GM20000 (cell line): ENCODE measurements around the gene TARBP1.

ENCODE experiments used
- DNase-seq: peaks from one replicate; pipeline ENCODE4 v3.0.0; 2012; ENCODE audit warnings: low spot score
- CTCF ChIP-seq: IDR thresholded peaks from 2 replicates; pipeline ENCODE4 v1.5.1; 2012; ENCODE audit warnings: mild to moderate bottlenecking, control low read depth; ENCODE audit errors: extremely low read depth, missing control alignments

TARBP1 gene

GRCh38 chr1:234486858-234487840 lies 8.2 kb upstream of the TARBP1 start:
- peak; percentile 43 for TF ChIP-seq CTCF
- peak; percentile 45 for DNase-seq

- no peak for DNase-seq
Measured at GRCh38 chr1:234484991-234485739, 6.2 kb upstream of the TARBP1 start.

GRCh38 chr1:234484218-234484617 lies 5.2 kb upstream of the TARBP1 start:
- no peak for TF ChIP-seq CTCF

More at GRCh38 chr1:234484991-234485739, 6.2 kb upstream of the TARBP1 start:
- TF ChIP-seq CTCF: no peak

DNA sequence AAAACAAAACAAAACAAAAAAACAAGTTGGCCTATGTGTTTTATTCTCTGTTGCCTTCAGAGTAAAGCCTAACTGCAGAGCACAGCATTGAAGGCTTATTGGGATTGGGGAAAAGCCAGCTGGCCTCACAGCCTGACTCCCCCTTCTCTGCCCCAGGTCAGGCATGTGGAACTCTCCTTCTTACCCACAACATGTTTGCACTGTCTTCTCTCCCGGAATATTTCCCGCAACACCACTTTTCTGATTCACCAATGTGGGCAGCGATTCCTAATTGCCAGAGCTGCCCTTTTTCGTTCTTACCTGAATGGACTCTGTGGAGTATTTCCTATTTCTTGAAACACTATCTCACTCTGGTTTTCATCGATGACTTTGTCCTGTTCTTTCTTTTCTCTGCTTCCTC lies 2.8 kb upstream of the TARBP1 start:
- no peak for DNase-seq
- TF ChIP-seq CTCF: no peak

More at GRCh38 chr1:234484218-234484617, 5.2 kb upstream of the TARBP1 start:
- DNase-seq: no peak

- no peak for DNase-seq
- TF ChIP-seq CTCF: no peak
Measured at GRCh38 chr1:234479866-234480265, 887 bp upstream of the TARBP1 start.

- DNase-seq: no peak
- no peak for TF ChIP-seq CTCF
Measured at GRCh38 chr1:234479310-234479559, 256 bp upstream of the TARBP1 start.

DNA sequence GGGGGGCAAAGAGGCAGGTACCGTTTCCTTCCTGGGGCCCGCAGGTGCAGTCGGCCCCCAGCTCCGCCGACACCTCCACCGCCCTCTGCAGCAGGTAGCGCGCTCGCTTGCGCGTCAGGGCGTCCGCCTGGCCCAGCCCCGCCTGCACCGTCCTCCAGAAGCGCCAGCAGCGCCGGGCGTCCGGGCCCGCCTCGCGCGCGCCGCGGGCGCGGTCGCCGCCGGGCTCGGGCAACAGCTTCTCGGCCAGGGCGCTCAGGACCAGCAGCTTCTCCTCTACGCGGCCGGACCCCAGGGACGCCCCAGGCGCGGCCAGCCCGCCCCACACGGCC lies 863 bp downstream of the TARBP1 start:
- peak; percentile 83 for DNase-seq
- TF ChIP-seq CTCF: no peak
